ENCODE results near the gene PPP1R27.

The PPP1R27 gene, protein sequence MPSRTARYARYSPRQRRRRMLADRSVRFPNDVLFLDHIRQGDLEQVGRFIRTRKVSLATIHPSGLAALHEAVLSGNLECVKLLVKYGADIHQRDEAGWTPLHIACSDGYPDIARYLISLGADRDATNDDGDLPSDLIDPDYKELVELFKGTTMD

DNA sequence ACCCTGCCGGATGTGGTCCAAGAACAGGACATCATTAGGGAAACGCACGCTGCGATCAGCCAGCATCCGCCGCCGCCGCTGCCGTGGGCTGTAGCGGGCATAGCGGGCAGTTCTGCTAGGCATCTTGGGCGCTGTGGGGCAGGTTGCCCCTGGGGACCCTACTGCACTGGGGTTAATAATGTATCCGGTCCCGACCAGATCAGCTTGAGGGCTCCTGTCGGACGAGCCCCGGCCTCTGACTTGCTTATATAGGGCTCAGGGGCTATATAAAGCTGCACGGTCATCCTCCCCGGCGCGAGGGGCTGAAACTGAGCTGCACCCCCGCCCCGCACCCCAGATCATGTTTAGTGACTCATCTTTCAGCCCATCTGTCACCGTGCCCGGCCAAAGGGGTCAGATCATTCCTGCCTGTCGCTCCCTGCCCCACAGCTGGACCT, at the start of gene PPP1R27:
Gene PPP1R27 (minus strand): TSS at position 220 of the 437 bp plus-strand sequence. CDS start 97 bp downstream, at position 123.
- in situ Hi-C loops (cut with HindIII; ENCODE audit: low pct_ligation_motif_present, low pct_unique_long_range_greater_than_20kb, low sequenced_read_pairs), result no loop called here
- DNase-seq, result no peak

DNA sequence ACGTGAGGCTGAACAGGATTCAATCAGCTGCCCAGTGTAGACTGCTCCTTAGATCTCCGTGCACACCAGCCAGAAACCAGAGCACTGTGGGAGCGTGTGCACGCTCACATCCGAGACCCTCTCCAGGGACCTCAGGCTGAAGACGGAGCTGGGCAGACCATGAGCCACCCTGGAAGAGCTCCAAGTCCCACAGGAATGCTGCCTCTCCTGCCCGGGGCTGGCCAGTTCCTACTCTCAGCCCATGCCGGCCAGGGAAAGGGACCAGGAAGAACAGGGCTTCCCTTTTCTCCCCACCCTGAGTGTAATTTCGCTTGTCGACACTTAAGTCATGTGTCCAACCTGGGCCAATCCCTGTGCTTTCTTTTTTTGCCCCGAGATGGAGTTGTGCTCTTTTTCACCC, 49.7 kb upstream of the PPP1R27 start:
- DNase-seq, result no peak
- in situ Hi-C loops (cut with HindIII; ENCODE audit: low pct_ligation_motif_present, low pct_unique_long_range_greater_than_20kb, low sequenced_read_pairs), result no loop called here

DNA sequence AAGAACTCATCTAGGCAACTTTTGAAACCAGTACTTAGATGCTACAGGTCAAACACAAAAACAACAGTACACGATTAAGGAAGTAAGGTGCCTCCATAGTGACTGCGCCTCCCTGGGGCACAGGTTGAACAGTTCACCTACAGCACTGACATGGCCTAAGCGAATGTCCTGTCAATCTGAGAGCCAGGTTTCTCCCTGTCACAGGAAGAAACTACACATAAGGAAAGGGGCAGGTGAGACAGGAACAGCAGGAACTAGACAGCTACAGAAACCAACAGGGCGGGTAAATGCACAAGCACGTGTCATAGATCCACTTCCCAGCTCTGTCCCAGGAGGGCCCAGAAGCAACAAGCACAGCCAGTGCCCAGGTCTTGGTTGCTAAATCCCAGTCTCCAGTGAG, 44.3 kb upstream of the PPP1R27 start:
- in situ Hi-C loops (cut with HindIII; ENCODE audit: low pct_ligation_motif_present, low pct_unique_long_range_greater_than_20kb, low sequenced_read_pairs), result no loop called here
- DNase-seq, result no peak

DNA sequence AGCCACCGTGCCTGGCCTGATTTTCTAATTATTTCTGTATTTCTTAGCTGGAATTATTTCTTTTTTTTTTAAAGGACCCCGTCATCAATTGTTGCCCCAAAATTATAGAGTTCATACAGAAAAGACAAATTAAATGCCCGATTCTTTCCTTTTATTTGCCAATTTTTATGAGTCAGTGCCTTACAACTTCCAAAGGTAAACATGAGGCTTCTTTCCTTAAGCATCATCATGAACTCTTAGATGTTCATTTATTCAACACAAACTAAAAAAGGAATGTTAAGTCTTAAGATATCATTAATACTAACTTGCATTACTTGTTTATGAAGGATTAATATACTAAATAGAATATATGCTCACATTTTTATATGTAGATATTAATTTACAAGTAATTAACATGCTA, 43.4 kb upstream of the PPP1R27 start:
- in situ Hi-C loops (cut with HindIII; ENCODE audit: low pct_ligation_motif_present, low pct_unique_long_range_greater_than_20kb, low sequenced_read_pairs), result no loop called here

DNA sequence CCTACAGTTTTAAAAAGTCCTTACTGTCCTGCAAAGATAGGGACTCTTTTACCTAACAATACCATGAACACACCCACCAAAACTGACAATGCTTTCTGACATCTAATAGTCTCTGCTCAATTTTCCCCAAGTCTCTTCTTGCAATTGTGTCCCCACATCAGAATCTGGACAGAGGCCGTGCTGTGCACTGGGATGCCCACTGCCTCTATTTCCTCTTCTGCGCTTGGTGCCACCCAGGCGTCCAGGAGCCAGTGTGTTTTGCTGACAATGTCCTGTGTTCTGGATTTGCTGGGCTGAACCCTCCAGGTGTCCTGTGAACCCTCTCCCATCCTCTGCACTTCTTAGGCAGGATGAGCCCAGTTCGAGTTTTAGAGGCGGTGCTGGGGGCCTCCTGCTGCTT, 42.7 kb upstream of the PPP1R27 start:
- no peak for DNase-seq
- in situ Hi-C loops (cut with HindIII; ENCODE audit: low pct_ligation_motif_present, low pct_unique_long_range_greater_than_20kb, low sequenced_read_pairs), result no loop called here

More for the DNA sequence above, 43.4 kb upstream of the PPP1R27 start:
- no peak for DNase-seq

DNA sequence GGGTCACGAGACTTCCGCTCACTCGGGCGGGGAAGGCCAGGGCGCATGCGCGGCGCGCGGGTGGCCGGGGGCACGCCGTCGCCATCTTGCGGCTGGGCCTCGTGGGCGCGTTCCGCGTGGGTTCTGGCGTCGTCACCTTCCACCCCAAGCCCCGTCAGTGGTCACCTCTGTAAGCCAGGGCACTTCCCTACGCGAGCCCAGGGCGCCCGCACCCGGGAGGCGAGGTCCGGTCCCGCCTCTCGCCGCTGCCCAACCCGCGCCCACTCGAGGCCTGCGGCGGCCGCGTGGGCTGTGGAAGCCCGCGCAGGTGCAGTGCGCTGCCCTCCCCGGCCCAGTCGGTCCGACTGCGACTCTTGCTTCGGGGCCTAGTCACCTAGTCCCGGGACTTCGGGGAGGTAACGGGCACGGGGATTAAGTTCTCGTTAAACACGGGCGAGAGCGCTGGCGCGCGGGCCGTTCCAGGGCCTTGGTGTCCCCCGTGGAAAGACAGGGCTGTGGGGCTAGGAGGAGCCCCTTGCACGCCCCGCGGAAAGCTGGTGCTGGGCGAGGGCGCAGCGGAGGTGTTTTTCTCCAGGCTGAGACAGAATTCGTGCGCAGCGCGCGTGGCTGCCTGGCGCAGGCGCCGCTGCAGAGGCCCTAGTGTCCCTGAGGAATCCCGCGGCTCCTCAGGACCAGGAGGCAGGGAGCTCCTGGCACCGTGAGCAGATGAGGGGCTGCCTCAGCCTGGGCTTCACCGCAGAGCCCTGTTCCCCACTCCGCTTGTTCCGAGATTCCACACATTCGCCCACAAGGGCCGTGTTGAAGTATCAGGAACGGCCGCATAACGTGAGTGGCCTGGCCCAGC, 36.8 kb upstream of the PPP1R27 start:
- in situ Hi-C loops (cut with HindIII; ENCODE audit: low pct_ligation_motif_present, low pct_unique_long_range_greater_than_20kb, low sequenced_read_pairs), result no loop called here
- peak; percentile 90 for DNase-seq

DNA sequence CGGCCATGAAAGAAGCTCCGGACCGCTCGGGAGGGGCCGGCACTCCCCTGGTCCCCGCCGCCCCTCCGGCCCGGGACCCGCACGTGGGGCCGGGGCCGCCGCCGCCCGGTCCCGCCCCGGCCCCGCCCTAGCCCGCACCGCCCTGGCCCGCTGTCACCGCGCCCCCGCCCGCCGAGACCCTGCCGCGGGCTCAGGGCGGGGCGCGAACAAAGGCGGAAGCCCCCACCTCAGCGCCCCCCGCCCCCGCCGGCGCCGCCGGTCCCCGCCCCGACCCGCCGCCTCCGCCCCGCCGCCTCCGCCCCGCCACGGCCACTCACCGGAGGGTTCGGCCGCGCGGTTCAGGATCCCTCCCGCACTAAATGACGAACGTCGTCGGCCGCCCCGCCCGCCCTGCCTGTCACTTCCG, 36.1 kb upstream of the PPP1R27 start, which contains the start of gene ARHGDIA:
Gene ARHGDIA (minus strand): TSS at position 357 of the 406 bp plus-strand sequence. CDS start 1,407 bp downstream, outside the sequence.
- in situ Hi-C loops (cut with HindIII; ENCODE audit: low pct_ligation_motif_present, low pct_unique_long_range_greater_than_20kb, low sequenced_read_pairs), result no loop called here
- DNase-seq, result no peak

DNA sequence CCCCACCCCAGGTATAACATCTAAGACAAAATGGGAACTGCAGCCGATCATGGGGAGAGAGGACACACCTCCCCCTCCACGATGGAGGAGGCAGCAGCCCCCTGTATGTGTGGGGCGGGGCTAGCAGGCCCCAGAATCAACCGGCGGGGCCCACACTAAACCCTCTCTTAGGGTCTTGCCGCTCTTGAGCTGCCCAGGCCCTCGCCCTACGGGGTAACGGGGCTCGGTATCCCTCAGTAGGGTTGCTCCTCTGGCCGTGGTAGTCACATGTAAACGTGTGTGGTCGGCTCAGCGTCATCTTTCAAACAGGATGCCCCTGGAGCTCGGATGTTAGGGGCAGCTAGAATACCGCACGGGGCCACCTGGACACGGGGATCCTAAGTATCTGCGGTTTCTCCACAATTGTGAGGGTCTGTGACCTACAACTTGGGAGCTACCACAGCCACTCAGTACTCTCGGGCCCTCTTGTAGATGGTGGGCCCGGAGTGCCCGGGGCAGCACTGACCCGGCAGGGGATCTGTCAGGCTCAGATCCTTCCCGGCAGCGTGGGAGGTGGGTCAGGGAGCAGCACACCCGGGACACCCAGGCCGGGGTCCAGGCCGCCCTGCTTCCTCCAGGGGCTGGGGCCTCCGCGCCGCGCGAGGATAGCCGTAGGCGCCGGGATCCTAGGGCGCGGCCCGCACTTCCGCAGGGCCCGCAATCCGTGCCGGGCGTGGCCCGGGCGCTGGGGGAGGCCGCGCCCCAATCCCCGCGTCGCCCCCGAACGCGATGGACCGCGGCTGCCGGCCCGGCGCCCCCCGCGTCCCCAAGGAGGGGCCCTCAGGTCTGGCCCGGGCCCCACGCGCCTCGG, 35.5 kb upstream of the PPP1R27 start:
- in situ Hi-C loops (cut with HindIII; ENCODE audit: low pct_ligation_motif_present, low pct_unique_long_range_greater_than_20kb, low sequenced_read_pairs), result no loop called here
- peak; percentile 51 for DNase-seq

DNA sequence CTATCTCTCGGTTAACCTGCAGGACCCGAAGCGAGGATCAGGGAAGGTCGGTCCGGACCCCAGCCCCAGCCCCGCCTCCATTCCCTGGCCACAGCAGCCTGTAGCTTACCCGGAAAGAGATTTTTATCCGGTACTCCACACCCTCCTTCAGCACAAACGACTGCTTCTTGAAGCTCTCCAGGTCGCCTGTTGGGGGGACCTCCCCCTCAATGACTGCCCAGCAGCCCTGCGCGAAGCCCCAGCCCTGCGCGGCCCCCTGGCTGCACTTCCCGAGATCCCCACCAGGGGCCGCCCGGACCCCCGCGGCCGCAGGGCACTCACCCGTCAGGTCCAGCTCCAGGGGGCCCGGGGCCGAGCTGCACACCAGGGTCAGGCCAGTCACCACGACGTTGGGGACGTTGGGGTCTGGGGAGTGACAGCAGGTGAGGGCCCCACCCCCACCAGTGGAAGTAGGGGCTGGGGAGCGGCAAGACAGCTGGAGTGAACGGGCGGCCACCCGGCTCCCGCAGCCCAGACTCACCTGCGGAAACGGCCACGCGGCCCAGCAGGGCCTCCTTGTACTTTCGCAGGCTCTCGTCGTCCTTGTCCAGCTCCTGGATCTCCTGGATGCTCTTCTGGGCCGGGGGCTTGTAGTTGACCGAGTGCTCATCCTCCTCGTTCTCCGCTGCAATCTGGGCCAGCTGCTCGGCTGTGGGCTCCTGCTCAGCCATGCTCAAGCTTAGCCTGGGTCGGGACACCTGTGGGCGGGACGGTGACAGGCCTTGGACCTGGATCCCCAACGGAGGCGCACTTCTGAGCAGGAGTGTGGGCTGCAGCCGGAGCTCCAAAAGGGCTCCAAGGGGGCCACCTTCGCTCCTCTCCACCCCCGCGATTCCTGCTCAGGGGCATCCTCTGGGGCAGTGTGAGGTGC, 34.6 kb upstream of the PPP1R27 start:
- in situ Hi-C loops (cut with HindIII; ENCODE audit: low pct_ligation_motif_present, low pct_unique_long_range_greater_than_20kb, low sequenced_read_pairs), result no loop called here
- no peak for DNase-seq

DNA sequence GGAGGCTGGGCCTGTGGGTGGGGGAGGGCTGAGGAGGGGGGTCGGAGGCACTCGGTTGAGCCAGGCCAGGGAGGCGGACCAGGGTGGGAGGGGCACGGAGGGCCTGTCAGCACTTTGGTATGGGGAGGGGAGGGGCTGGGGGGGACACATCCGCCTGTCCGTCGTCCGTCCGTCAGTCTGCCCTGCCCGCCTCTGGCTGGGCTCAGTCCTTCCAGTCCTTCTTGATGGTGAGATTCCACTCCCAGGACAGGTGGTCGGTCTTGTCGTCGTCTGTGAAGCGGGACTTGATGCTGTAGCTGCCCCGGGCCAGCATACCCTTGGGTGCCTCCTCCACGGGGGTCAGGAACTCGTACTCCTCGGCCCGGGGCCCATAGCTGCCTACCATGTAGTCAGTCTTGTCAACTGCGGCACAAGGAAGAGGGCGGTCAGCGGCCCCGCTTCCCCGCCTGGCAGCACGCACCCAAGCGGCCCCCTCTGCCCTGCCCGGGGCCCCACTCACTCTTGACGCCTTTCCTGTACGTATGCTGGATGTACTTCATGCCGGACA, 33.9 kb upstream of the PPP1R27 start:
- peak; percentile 51 for DNase-seq
- in situ Hi-C loops (cut with HindIII; ENCODE audit: low pct_ligation_motif_present, low pct_unique_long_range_greater_than_20kb, low sequenced_read_pairs), result no loop called here

DNA sequence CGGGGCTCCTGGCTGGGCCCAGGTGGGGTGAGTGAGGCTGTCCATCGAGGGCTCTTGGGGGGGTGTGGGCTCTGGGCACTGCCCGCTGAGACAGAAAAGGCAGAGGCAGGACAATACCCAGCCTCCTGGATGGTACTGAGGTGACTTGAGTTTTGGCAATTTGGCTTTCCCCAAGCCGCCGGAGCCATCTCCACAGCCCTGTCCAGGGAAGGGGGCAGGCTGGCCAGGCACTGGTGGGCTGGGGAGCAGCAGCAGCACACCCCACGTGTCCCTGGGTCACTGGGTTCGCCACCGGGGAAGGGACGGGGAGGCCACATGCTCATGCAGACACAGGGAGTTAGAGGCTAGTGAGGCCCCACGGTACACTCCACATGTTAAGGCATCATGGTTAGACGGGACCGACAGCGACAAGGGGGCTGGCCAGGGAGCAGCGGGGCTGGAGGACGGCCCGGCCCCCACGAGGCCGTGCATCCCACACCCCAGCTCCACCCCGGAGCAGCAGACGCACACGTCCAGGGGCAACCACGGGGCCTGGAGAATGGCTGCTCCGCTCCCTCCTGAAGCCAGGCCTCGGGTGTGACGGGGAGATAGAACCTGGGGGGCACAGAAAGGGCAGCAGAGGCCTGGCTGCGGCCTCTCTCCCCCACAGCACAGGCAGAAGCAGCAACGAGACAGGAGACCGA, 33.3 kb upstream of the PPP1R27 start:
- in situ Hi-C loops (cut with HindIII; ENCODE audit: low pct_ligation_motif_present, low pct_unique_long_range_greater_than_20kb, low sequenced_read_pairs), result no loop called here
- DNase-seq, result no peak

DNA sequence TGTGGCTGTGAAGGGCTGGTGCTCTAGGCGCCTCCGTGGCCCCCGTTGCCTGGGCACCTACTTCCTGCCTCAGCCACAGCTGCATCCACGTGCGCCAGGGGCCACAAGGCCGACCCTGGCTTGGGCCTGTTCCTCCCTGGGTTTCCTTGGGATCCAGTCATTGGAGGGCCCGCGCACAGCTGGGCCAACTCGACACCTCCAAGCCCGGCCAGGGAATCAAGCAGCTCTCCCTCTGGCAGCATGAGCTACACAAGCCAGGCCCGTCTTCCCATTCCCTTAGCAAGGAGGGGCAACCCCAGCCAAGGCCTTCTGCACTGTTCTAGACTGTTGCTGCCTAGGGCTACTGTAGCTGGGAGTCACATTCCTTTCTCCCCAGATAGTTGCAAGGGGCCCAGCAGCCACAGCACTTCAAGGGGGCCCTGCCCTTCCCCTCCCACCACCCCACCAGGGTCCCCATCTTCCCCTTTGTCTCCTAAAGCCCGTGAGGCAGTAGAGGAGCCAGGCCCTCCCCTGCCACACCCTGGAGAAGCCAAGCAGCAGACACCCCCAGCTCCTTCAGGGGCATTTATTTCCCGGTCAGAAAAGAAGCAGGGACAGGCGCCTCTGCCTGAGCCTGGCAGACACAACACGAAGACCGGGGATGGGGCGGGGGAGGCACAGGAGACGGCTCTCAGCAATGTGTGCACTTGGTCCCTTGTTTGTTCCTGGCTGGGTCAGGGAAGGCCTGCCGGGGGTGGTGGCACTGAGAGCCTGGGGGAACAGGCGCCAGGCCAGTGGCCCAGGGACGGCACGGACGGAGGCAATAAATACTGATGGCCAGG, 32.5 kb upstream of the PPP1R27 start:
- in situ Hi-C loops (cut with HindIII; ENCODE audit: low pct_ligation_motif_present, low pct_unique_long_range_greater_than_20kb, low sequenced_read_pairs), result no loop called here
- DNase-seq, result no peak

DNA sequence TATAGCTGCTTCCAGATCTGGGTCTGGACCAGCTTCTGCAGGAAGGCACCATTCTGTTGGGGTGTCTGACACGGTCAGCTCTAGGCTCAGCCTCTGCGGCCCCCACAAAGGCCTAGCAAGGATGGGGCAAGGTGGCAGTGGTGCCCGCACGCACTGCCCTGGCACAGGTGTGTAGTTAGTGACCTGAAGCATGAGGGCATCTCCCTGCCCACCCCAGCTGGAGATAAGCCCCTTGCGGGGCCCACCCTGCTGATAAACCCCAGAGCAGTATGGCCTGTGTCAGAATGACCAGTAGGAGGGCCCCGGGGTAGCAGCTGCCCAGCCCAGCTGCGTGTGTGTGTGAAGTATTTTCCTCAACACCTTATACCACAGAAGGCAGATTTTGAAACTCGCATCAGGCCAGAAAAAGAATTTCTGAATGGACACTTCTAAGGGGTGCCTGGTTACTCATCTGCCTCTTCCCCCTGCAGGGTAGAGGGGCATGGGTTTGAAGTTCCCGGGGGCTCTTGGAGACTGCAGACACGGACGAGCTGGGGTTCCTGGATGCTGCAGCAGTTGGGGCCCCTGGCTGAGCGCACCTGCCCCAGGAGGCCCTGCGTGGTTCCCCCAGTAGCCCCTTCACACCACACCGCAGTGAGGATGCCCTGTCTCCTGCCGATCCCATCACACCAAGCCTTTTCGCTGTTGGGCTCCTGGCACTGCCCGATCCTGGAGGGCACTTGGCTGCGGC, 31.8 kb upstream of the PPP1R27 start:
- DNase-seq, result no peak
- in situ Hi-C loops (cut with HindIII; ENCODE audit: low pct_ligation_motif_present, low pct_unique_long_range_greater_than_20kb, low sequenced_read_pairs), result no loop called here

DNA sequence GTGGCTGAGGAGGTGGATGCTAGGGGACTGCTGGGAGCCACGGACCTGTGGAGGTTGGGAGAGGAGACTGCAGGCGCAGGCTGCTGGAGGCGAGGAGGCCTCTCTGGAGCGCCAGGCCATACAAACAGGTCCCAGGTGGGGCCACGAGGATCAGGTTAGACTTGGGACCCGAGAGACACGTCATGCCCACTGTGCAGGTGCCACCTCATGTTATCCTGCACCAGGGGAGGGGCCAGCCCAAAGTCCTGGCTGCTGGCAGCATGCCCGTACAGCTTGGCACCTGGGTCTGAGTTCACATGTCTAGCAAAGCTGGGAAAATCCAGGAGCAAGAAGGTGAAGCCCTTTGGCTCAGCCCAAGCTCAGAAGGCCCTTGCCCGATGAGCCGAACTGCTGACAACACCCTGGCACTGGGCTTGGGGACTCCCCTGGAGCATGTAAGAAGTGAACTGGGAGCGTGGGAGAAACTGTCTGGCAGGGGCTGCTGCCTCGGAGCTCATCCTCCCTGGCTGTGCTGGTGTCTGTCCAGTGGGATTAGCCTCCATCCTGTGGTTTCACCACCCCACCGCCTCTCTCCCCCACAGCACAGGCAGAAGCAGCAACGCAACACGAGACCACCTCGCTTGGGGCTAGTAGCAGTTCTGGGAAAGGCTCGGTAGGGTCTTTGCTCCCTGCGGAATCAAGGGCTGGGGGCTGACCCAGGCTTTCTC, 31.0 kb upstream of the PPP1R27 start:
- in situ Hi-C loops (cut with HindIII; ENCODE audit: low pct_ligation_motif_present, low pct_unique_long_range_greater_than_20kb, low sequenced_read_pairs), result no loop called here
- DNase-seq, result no peak

DNA sequence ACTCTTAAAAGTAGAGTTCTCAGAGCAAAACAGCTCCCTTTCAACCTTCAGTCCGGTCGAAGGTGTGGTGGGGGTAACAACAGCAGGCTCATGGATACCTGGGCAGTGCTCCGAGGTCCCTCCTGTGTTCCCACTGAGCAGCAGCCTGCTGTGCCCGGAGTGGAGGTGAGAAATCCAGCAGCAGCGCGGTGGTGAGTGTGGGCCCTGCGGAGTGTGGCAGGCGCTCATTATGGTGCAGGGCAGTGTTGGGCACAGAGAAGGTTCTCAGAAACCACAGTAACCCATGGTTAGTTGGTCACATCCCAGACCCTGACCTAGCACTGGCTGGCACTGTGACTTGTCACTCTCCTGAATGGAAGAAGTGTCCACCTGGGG, 30.5 kb upstream of the PPP1R27 start:
- in situ Hi-C loops (cut with HindIII; ENCODE audit: low pct_ligation_motif_present, low pct_unique_long_range_greater_than_20kb, low sequenced_read_pairs), result no loop called here
- no peak for DNase-seq

Measured in ACHN (cell line).